Right atrium auricular region (tissue), 2 donors: ENCODE results near the gene GUK1. TPM values are rescaled to one million over a fixed set of nuclear protein-coding genes. Genes with fewer than 3 reads are reported as not detected.

ENCODE experiments used
- DNase-seq: peaks from one replicate; pipeline ENCODE4 v3.0.0-alpha.2; 2019; ENCODE audit warnings: low spot score
- H3K27ac ChIP-seq, 2 donors: fragments of 200-600 bp; sonication (generic); 1 replicate in 1 of 2; 2 replicates in 1 of 2; pipeline ENCODE4 v1.5.1; 2016 to 2019
- H3K27me3 ChIP-seq, 2 donors: fragments of 200-600 bp; sonication (generic); one replicate each; pipeline versions ENCODE4 v1.5.1 to v1.6.0; 2017 to 2019
- H3K36me3 ChIP-seq: fragments of 200-600 bp; sonication (generic); one replicate; pipeline ENCODE4 v1.5.1; 2016
- H3K4me1 ChIP-seq, 2 donors: fragments of 200-600 bp; sonication (generic); one replicate each; pipeline versions ENCODE4 v1.5.1 to v1.6.0; 2017 to 2019
- H3K4me3 ChIP-seq, 2 donors: fragments of 200-600 bp; sonication (generic); 1 replicate in 1 of 2; 2 replicates in 1 of 2; pipeline ENCODE4 v1.5.1; 2017 to 2019; ENCODE audit warnings: mild to moderate bottlenecking in 1 of 2, moderate library complexity in 1 of 2
- H3K9me3 ChIP-seq, 2 donors: fragments of 200-600 bp; sonication (generic); one replicate each; pipeline ENCODE4 v1.5.1; 2019
- CTCF ChIP-seq, 2 donors: fragments of 200-600 bp; sonication (generic); IDR thresholded peaks; one replicate each; pipeline ENCODE4 v1.5.1; 2019; ENCODE audit warnings: antibody characterized with exemption in 2 of 2
- total RNA-seq, 2 donors: library from RNA; depleted of rRNA; stranded (reverse); fragments of >200 nt; gene quantifications; one replicate each; pipeline ENCODE4 v1.1.0, GENCODE V29; 2016

Gene GUK1
- total RNA-seq, 2 donors from 2014 or later: 179 to 277 TPM

GRCh38 chr1:228107636-228108035, 32.4 kb upstream of the GUK1 start:
- Histone ChIP-seq H3K9me3 (no peaks in the 10 kb centered on the region), H3K4me1 (peaks cover 0 to 39% of the 10 kb centered on the region in 2 donors), H3K36me3 (peaks cover 14% of the 10 kb centered on the region), H3K27ac (no peak overlapping the region), H3K27me3 (no peaks in the 10 kb centered on the region), H3K4me3 (no peak overlapping the region)
- TF ChIP-seq CTCF (IDR thresholded peaks at IDR 0.05): no peak
- DNase-seq: no peak

GRCh38 chr1:228108055-228108690, 31.9 kb upstream of the GUK1 start:
- DNase-seq: no peak
- H3K4me3 ChIP-seq: peak overlapping the region; percentile 94 to 98
- peaks cover 0 to 39% of the 10 kb centered on the region in 2 donors for H3K4me1 ChIP-seq
- peaks cover 14% of the 10 kb centered on the region for H3K36me3 ChIP-seq
- H3K27ac ChIP-seq: peak overlapping the region; percentile 91 to 96
- no peak for TF ChIP-seq CTCF (IDR thresholded peaks at IDR 0.05)
- no peaks in the 10 kb centered on the region for H3K9me3 ChIP-seq
- H3K27me3 ChIP-seq: no peaks in the 10 kb centered on the region

GRCh38 chr1:228108742-228109072, 31.4 kb upstream of the GUK1 start:
- Histone ChIP-seq H3K4me3 (peak overlapping the region; percentile 94 to 98), H3K27ac (peak overlapping the region; percentile 91 to 96), H3K36me3 (peaks cover 14% of the 10 kb centered on the region), H3K4me1 (peaks cover 0 to 35% of the 10 kb centered on the region in 2 donors), H3K27me3 (no peaks in the 10 kb centered on the region), H3K9me3 (no peaks in the 10 kb centered on the region)
- no peak for TF ChIP-seq CTCF (IDR thresholded peaks at IDR 0.05)
- DNase-seq: no peak

GRCh38 chr1:228109073-228109961, 30.8 kb upstream of the GUK1 start, which contains the start of gene MRPL55:
MRPL55 (minus strand) TSS chr1:228109299; CDS start chr1:228108260, 1,039 bp downstream.
- TF ChIP-seq CTCF (IDR thresholded peaks at IDR 0.05): peak in 1 of 2 donors; percentile 15
- Histone ChIP-seq H3K4me3 (peak within 1 kb of the TSS; percentile 94 to 98), H3K36me3 (peaks cover 14% of the 10 kb centered on the region), H3K4me1 (peaks cover 0 to 28% of the 10 kb centered on the region in 2 donors), H3K27me3 (no peaks in the 10 kb centered on the region), H3K9me3 (no peaks in the 10 kb centered on the region), H3K27ac (peak within 1 kb of the TSS; percentile 91 to 96)
- DNase-seq: peak; percentile 99

GRCh38 chr1:228109962-228110488, 30.1 kb upstream of the GUK1 start:
- Histone ChIP-seq H3K27me3 (no peaks in the 10 kb centered on the region), H3K27ac (peak overlapping the region; percentile 91 to 96), H3K36me3 (peaks cover 14% of the 10 kb centered on the region), H3K9me3 (no peaks in the 10 kb centered on the region), H3K4me3 (peak overlapping the region; percentile 94 to 98), H3K4me1 (peaks cover 0 to 21% of the 10 kb centered on the region in 2 donors)
- no peak for TF ChIP-seq CTCF (IDR thresholded peaks at IDR 0.05)
- no peak for DNase-seq
